GM18868 (cell line): Measurements from ENCODE around the gene GPR160.
"Not testable (repeated sequence)": the region's sequence is repeated elsewhere in the genome, so short reads cannot be mapped to it uniquely, and the experiment has no call there.

Experiments used
- ATAC-seq: cut with Tn5 transposase; IDR thresholded peaks from one replicate; pipeline ENCODE4 v1.9.1; 2021; ENCODE audit warnings: mild to moderate bottlenecking, moderate library complexity; ENCODE audit not compliant: unreplicated experiment

Gene GPR160

GRCh38 chr3:170108955-170109354 lies 71.2 kb downstream of the GPR160 start:
- ATAC-seq, result no peak

GRCh38 chr3:170109579-170110293 lies 71.9 kb downstream of the GPR160 start:
- ATAC-seq, result no peak

- no peak for ATAC-seq
Measured at GRCh38 chr3:170111147-170111771, 73.5 kb downstream of the GPR160 start.

DNA sequence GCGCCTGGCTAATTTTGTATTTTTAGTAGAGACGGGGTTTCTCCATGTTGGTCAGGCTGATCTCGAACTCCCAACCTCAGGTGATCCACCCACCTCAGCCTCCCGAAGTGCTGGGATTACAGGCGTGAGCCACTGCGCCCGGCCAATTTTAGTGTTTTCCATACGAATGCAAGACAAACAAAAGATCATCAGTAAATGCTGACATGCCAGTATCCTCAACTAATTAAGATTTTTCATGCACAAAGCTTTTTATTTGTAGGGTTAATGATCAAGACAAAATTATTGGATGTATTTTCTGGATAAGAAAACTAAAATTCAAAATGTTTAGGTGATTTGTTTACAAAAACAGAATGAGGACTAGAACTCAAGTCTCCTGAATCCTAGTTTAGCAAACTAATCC lies 76.4 kb downstream of the GPR160 start:
- not testable (repeated sequence) for ATAC-seq

GRCh38 chr3:170117134-170117533 lies 79.3 kb downstream of the GPR160 start:
- ATAC-seq, result no peak

DNA sequence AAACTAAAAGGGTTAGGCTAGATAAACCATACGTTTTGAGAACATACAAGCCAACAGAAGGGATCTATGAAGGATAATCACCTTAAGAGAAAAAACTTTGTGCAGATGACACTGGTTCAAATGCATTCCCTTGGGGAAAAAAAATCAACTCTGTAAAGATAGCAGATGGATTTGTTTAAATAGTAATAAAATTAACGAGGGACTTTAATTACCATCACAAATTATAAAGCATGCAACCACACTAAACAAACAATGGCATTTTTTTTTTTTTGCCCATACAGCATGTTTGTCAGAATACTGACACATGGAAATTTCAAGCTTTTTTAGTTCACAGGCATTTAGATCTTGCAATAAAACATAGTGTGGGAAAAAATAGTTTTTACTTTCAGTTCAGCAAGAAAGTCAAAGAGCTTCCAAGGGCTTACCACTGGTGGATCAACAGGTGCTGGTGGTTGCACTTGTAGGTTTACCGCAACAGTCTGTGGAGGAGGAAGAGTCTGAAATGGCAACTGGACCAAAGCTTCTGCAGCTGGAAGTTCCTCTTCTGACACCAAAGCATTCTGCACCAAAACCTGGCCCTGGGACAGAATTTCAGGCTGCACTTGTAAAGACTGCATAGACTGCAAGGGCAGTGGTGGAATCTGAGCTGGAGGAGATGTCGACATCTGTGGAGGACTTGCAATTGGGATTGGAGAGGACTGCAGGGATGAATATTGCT lies 90.6 kb downstream of the GPR160 start:
- ATAC-seq, result peak; percentile 92

GRCh38 chr3:170128977-170129431 lies 91.2 kb downstream of the GPR160 start:
- ATAC-seq, result peak; percentile 46

GRCh38 chr3:170130532-170130931 lies 92.7 kb downstream of the GPR160 start:
- ATAC-seq, result no peak

DNA sequence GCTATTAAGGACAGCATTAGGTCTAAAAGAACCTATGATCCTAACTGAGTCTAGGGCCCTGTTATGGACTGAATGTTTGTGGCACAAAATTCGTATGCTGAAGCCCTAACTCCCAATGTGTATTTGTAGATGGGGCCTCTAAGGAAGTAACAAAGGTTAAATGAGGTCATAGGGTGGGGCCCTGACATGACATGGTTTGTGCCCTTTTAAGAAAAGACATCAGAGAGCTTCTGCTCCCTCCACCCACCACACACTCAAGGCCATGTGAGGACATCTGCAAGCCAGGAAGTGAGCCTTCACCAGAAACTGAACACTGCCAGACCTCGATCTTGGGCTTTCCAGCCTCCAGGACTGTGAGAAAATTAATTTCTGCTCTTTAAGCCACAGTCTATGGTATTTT lies 94.5 kb downstream of the GPR160 start:
- ATAC-seq, result no peak
